Hematopoietic multipotent progenitor cell treated with erythropoietin and hydrocortisone succinate and interleukin-3 and kit ligand, for 8 days (in vitro differentiated cells): Measurements from ENCODE around the gene CD82.
A peak's percentile ranks its signal among the peaks of the same experiment; 100 is the strongest.
"Not testable (repeated sequence)": the region's sequence is repeated elsewhere in the genome, so short reads cannot be mapped to it uniquely, and the experiment has no call there.

ENCODE experiments used
- DNase-seq: peaks from one replicate; pipeline ENCODE4 v3.0.0-alpha.2; 2015

Gene CD82

GRCh38 chr11:44637487-44637886 is 72.0 kb downstream of the CD82 start:
- no peak for DNase-seq

- DNase-seq = no peak
Observed at GRCh38 chr11:44638032-44638431, 72.6 kb downstream of the CD82 start.

- no peak for DNase-seq
Observed at GRCh38 chr11:44643217-44643616, 77.8 kb downstream of the CD82 start.

GRCh38 chr11:44645827-44646226 is 80.4 kb downstream of the CD82 start:
- no peak for DNase-seq

GRCh38 chr11:44647255-44647955 is 81.9 kb downstream of the CD82 start:
- not testable (repeated sequence) for DNase-seq

GRCh38 chr11:44648109-44648508 is 82.6 kb downstream of the CD82 start:
- DNase-seq = no peak

- no peak for DNase-seq
Observed at GRCh38 chr11:44651535-44652155, 86.2 kb downstream of the CD82 start.

- DNase-seq = no peak
Observed at GRCh38 chr11:44652901-44653644, 87.6 kb downstream of the CD82 start.

- DNase-seq = no peak
Observed at GRCh38 chr11:44654057-44654456, 88.6 kb downstream of the CD82 start.

- DNase-seq = no peak
Observed at GRCh38 chr11:44654596-44654995, 89.1 kb downstream of the CD82 start.

- DNase-seq = no peak
Observed at GRCh38 chr11:44657836-44658505, 92.5 kb downstream of the CD82 start.

GRCh38 chr11:44658506-44658850 is 93.0 kb downstream of the CD82 start:
- peak; percentile 38 for DNase-seq

GRCh38 chr11:44659641-44660040 is 94.2 kb downstream of the CD82 start:
- DNase-seq = no peak

- DNase-seq = not testable (repeated sequence)
Observed at GRCh38 chr11:44660535-44660934, 95.1 kb downstream of the CD82 start.

GRCh38 chr11:44661311-44661717 is 95.9 kb downstream of the CD82 start:
- no peak for DNase-seq
